BLaER1 (cell line): Measurements from ENCODE around the gene ZBTB20.

Experiments used
- H3K27ac ChIP-seq: shearing (Covaris generic); formaldehyde crosslinking; 2 replicates; pipeline ENCODE4 v1.8.1; 2022
- H3K27me3 ChIP-seq: shearing (Covaris generic); formaldehyde crosslinking; 2 replicates; pipeline ENCODE4 v1.8.1; 2022
- H3K36me3 ChIP-seq: shearing (Covaris generic); formaldehyde crosslinking; 2 replicates; pipeline ENCODE4 v1.8.1; 2022
- H3K4me1 ChIP-seq: shearing (Covaris generic); formaldehyde crosslinking; 2 replicates; pipeline ENCODE4 v1.8.1; 2022
- H3K4me2 ChIP-seq: shearing (Covaris generic); formaldehyde crosslinking; 2 replicates; pipeline ENCODE4 v1.8.1; 2022
- H3K4me3 ChIP-seq: shearing (Covaris generic); formaldehyde crosslinking; 2 replicates; pipeline ENCODE4 v1.8.1; 2022
- H3K9ac ChIP-seq: shearing (Covaris generic); formaldehyde crosslinking; 2 replicates; pipeline ENCODE4 v1.8.1; 2022
- H3K9me3 ChIP-seq: shearing (Covaris generic); formaldehyde crosslinking; 2 replicates; pipeline ENCODE4 v1.8.1; 2022
- H4K20me1 ChIP-seq: shearing (Covaris generic); formaldehyde crosslinking; 2 replicates; pipeline ENCODE4 v1.8.1; 2022
- Cebpa-rat ChIP-seq: shearing (Covaris generic); IDR thresholded peaks from 2 replicates; pipeline ENCODE4 v1.8.1; 2022

The ZBTB20 gene

GRCh38 chr3:115148142-115148790 is 1.2 kb upstream of the ZBTB20 start:
- Histone ChIP-seq H3K36me3 (no peaks in the 10 kb centered on the region), H4K20me1 (peaks cover 9% of the 10 kb centered on the region; the same call in 1 of the 2 replicates), H3K27me3 (no peaks in the 10 kb centered on the region), H3K4me2 (peak overlapping the region; percentile 90), H3K4me3 (peak overlapping the region; percentile 90), H3K27ac (peak overlapping the region; percentile 94), H3K4me1 (peaks cover 24% of the 10 kb centered on the region), H3K9me3 (no peaks in the 10 kb centered on the region), H3K9ac (peak overlapping the region; percentile 94)
- no peak for TF ChIP-seq Cebpa-rat

- Histone ChIP-seq H3K27ac (peak overlapping the region; percentile 94), H3K4me1 (peaks cover 24% of the 10 kb centered on the region), H3K27me3 (no peaks in the 10 kb centered on the region), H4K20me1 (peaks cover 9% of the 10 kb centered on the region; the same call in 1 of the 2 replicates), H3K9me3 (no peaks in the 10 kb centered on the region), H3K9ac (peak overlapping the region; percentile 94), H3K4me2 (peak overlapping the region; percentile 90), H3K4me3 (peak overlapping the region; percentile 90), H3K36me3 (no peaks in the 10 kb centered on the region)
- TF ChIP-seq Cebpa-rat: no peak
Observed at GRCh38 chr3:115147329-115148141, 447 bp upstream of the ZBTB20 start.

- peaks cover 17% of the 10 kb centered on the region; the same call in 1 of the 2 replicates for H4K20me1 ChIP-seq
- H3K4me1 ChIP-seq: peaks cover 24% of the 10 kb centered on the region
- H3K4me2 ChIP-seq: peak overlapping the region; percentile 91
- peak overlapping the region; percentile 87 for H3K4me3 ChIP-seq
- TF ChIP-seq Cebpa-rat: no peak
- no peaks in the 10 kb centered on the region for H3K9me3 ChIP-seq
- peak overlapping the region; percentile 91 for H3K9ac ChIP-seq
- H3K27ac ChIP-seq: peak overlapping the region; percentile 86
- no peaks in the 10 kb centered on the region for H3K36me3 ChIP-seq
- no peaks in the 10 kb centered on the region for H3K27me3 ChIP-seq
Observed at GRCh38 chr3:115146032-115146417, 1.1 kb downstream of the ZBTB20 start.

- no peak for TF ChIP-seq Cebpa-rat
- Histone ChIP-seq H3K9me3 (no peaks in the 10 kb centered on the region), H3K4me3 (no peak overlapping the region), H4K20me1 (peaks cover 17% of the 10 kb centered on the region; the same call in 1 of the 2 replicates), H3K27me3 (no peaks in the 10 kb centered on the region), H3K4me1 (peaks cover 13% of the 10 kb centered on the region), H3K27ac (no peak overlapping the region), H3K36me3 (no peaks in the 10 kb centered on the region), H3K4me2 (no peak overlapping the region), H3K9ac (no peak overlapping the region)
Observed at GRCh38 chr3:115141033-115141757, 5.9 kb downstream of the ZBTB20 start.

GRCh38 chr3:115139072-115139471 is 8.0 kb downstream of the ZBTB20 start:
- Histone ChIP-seq H3K27ac (no peak overlapping the region), H4K20me1 (peaks cover 20% of the 10 kb centered on the region; the same call in 1 of the 2 replicates), H3K4me3 (no peak overlapping the region), H3K36me3 (no peaks in the 10 kb centered on the region), H3K4me2 (no peak overlapping the region), H3K9me3 (no peaks in the 10 kb centered on the region), H3K9ac (no peak overlapping the region), H3K4me1 (no peaks in the 10 kb centered on the region), H3K27me3 (no peaks in the 10 kb centered on the region)
- TF ChIP-seq Cebpa-rat: no peak

- TF ChIP-seq Cebpa-rat: no peak
- no peak overlapping the region for H3K4me2 ChIP-seq
- H4K20me1 ChIP-seq: peaks cover 12% of the 10 kb centered on the region; the same call in 1 of the 2 replicates
- H3K27me3 ChIP-seq: no peaks in the 10 kb centered on the region
- no peak overlapping the region for H3K9ac ChIP-seq
- H3K36me3 ChIP-seq: no peaks in the 10 kb centered on the region
- H3K27ac ChIP-seq: no peak overlapping the region
- H3K9me3 ChIP-seq: no peaks in the 10 kb centered on the region
- H3K4me1 ChIP-seq: no peaks in the 10 kb centered on the region
- no peak overlapping the region for H3K4me3 ChIP-seq
Observed at GRCh38 chr3:115134648-115135347, 12.3 kb downstream of the ZBTB20 start.

- Histone ChIP-seq H3K36me3 (no peaks in the 10 kb centered on the region), H3K4me1 (no peaks in the 10 kb centered on the region), H3K9me3 (no peaks in the 10 kb centered on the region), H4K20me1 (no peaks in the 10 kb centered on the region; the same call in 1 of the 2 replicates), H3K4me3 (no peak overlapping the region), H3K4me2 (no peak overlapping the region), H3K27me3 (no peaks in the 10 kb centered on the region), H3K9ac (no peak overlapping the region), H3K27ac (no peak overlapping the region)
- TF ChIP-seq Cebpa-rat: no peak
Observed at GRCh38 chr3:115127208-115127607, 19.9 kb downstream of the ZBTB20 start.

GRCh38 chr3:115120597-115120996 is 26.5 kb downstream of the ZBTB20 start:
- Histone ChIP-seq H3K4me1 (no peaks in the 10 kb centered on the region), H3K27ac (no peak overlapping the region), H3K4me3 (no peak overlapping the region), H3K9ac (no peak overlapping the region), H4K20me1 (no peaks in the 10 kb centered on the region; the same call in 1 of the 2 replicates), H3K27me3 (no peaks in the 10 kb centered on the region), H3K9me3 (no peaks in the 10 kb centered on the region), H3K36me3 (no peaks in the 10 kb centered on the region), H3K4me2 (no peak overlapping the region)
- no peak for TF ChIP-seq Cebpa-rat

GRCh38 chr3:115113367-115113766 is 33.7 kb downstream of the ZBTB20 start:
- no peaks in the 10 kb centered on the region; the same call in 1 of the 2 replicates for H4K20me1 ChIP-seq
- H3K36me3 ChIP-seq: no peaks in the 10 kb centered on the region
- H3K4me3 ChIP-seq: no peak overlapping the region
- H3K27me3 ChIP-seq: no peaks in the 10 kb centered on the region
- no peak overlapping the region for H3K9ac ChIP-seq
- H3K27ac ChIP-seq: no peak overlapping the region
- no peaks in the 10 kb centered on the region for H3K4me1 ChIP-seq
- TF ChIP-seq Cebpa-rat: no peak
- no peak overlapping the region for H3K4me2 ChIP-seq
- no peaks in the 10 kb centered on the region for H3K9me3 ChIP-seq
